ENCODE measurements around the gene NABP1.

The NABP1 gene

DNA sequence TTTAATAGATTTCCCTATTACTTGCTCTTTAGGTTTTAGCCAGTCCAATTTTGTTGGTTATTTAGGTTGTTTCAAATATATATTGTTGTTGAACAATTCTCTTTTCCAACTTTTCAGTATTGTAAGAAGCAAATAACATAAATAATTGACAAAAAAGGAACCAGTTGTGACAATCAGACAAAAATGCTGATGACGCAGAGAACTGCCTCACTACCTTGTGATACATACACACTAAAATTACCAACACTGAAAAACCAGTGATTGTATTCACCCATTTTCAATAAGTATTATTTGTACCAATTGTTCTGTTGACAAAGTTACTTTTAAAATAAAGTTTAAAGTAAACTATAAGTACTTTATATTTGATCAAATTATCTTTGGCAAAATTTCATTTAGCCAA lies 43.1 kb upstream of the NABP1 start:
- Histone ChIP-seq H3K9ac (ENCODE audit: low read length) (no peak overlapping the region), H3K4me1 (ENCODE audit: control insufficient read depth, low read depth, low read length) (peaks cover 6% of the 10 kb centered on the region), H3K4me2 (ENCODE audit: low read length) (no peak overlapping the region), H4K8ac (ENCODE audit: low read depth, low read length) (no peak overlapping the region), H2BK120ac (ENCODE audit: low read depth, low read length) (no peak overlapping the region), H3K79me2 (ENCODE audit: control insufficient read depth, insufficient read depth, low read length) (no peaks in the 10 kb centered on the region), H3K36me3 (ENCODE audit: control insufficient read depth, insufficient read depth, low read length) (no peaks in the 10 kb centered on the region), H3K27ac (ENCODE audit: low read depth, low read length) (no peak overlapping the region), H3K79me1 (ENCODE audit: low read length) (no peaks in the 10 kb centered on the region), H2BK5ac (ENCODE audit: low read length) (no peak overlapping the region), H2BK15ac (replicated peaks; ENCODE audit: low read depth) (no peak overlapping the region), H3K18ac (ENCODE audit: low read length) (no peak overlapping the region), H3K4ac (ENCODE audit: low read depth, low read length) (no peak overlapping the region), H3K4me3 (ENCODE audit: low read length) (no peak overlapping the region), H3K27me3 (ENCODE audit: insufficient read depth, low read length, poor library complexity) (no peaks in the 10 kb centered on the region), H3K23ac (ENCODE audit: low read length) (no peak overlapping the region), H3K56ac (ENCODE audit: low read length) (no peak overlapping the region), H2AK5ac (ENCODE audit: low read length) (no peak overlapping the region), H4K5ac (ENCODE audit: low read length) (no peak overlapping the region)
- no peak for DNase-seq
- no CpG with 5 or more reads among the region's 1 CpG for WGBS (ENCODE audit: extremely low coverage, insufficient coverage, low lambda C conversion rate)

DNA sequence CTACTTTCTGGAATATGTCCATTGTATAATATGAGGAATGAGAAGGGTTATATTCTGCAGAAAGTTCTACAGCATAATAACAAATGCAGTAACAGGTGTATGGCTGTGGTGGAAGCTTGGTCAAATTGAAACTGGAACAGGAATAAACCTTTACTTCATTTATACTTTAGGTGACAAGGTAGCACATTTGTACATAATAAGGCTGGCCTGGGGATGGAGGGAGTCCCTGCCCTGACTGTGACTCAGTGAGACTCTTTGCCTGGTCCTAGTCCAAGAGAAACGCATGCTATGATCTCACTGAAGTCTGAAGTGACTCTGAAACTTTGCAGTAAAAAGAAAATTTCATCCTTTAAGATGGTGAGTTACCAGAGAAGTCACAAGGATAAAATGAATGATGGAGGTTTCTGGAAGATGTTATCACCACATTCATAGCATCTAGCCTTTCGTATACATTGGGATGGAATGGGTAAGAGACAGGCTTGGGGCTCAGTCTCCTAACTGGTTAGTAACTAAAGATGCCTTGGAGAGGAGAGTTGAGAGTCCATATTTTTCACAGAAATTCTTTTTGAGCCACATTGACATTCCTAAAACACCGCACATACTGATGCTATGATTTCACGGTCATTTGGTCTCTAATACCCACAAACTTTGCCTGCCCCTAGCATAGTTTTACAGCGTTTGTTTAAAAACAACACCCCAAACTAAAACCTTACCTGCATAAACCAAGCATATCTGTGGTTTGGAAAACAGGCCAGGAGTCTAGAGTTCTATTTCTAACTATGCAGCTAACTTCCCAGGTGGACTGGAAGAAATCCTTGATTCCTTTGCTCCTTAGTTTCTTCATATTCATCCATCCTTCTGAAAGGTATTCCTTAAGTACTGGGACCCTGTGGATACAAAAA lies 42.4 kb upstream of the NABP1 start:
- WGBS (ENCODE audit: extremely low coverage, insufficient coverage, low lambda C conversion rate), result no CpG with 5 or more reads among the region's 5 CpGs
- H3K27ac ChIP-seq (ENCODE audit: low read depth, low read length), result no peak overlapping the region
- peaks cover 6% of the 10 kb centered on the region for H3K4me1 ChIP-seq (ENCODE audit: control insufficient read depth, low read depth, low read length)

GRCh38 chr2:191636235-191636543 lies 41.7 kb upstream of the NABP1 start:
- Histone ChIP-seq H2BK15ac (replicated peaks; ENCODE audit: low read depth) (no peak overlapping the region), H3K4me3 (ENCODE audit: low read length) (no peak overlapping the region), H2BK5ac (ENCODE audit: low read length) (no peak overlapping the region), H3K4ac (ENCODE audit: low read depth, low read length) (no peak overlapping the region), H3K79me2 (ENCODE audit: control insufficient read depth, insufficient read depth, low read length) (no peaks in the 10 kb centered on the region), H4K8ac (ENCODE audit: low read depth, low read length) (no peak overlapping the region), H4K5ac (ENCODE audit: low read length) (no peak overlapping the region), H3K4me1 (ENCODE audit: control insufficient read depth, low read depth, low read length) (peaks cover 6% of the 10 kb centered on the region), H3K56ac (ENCODE audit: low read length) (no peak overlapping the region), H3K27me3 (ENCODE audit: insufficient read depth, low read length, poor library complexity) (no peaks in the 10 kb centered on the region), H3K23ac (ENCODE audit: low read length) (no peak overlapping the region), H2AK5ac (ENCODE audit: low read length) (no peak overlapping the region), H3K27ac (ENCODE audit: low read depth, low read length) (no peak overlapping the region), H3K36me3 (ENCODE audit: control insufficient read depth, insufficient read depth, low read length) (no peaks in the 10 kb centered on the region), H2BK120ac (ENCODE audit: low read depth, low read length) (no peak overlapping the region), H3K4me2 (ENCODE audit: low read length) (no peak overlapping the region), H3K18ac (ENCODE audit: low read length) (no peak overlapping the region), H3K79me1 (ENCODE audit: low read length) (no peaks in the 10 kb centered on the region), H3K9ac (ENCODE audit: low read length) (no peak overlapping the region)
- DNase-seq, result peak; percentile 38

More for the DNA sequence above, 42.4 kb upstream of the NABP1 start:
- Histone ChIP-seq H3K79me2 (ENCODE audit: control insufficient read depth, insufficient read depth, low read length) (no peaks in the 10 kb centered on the region), H3K23ac (ENCODE audit: low read length) (no peak overlapping the region), H3K4ac (ENCODE audit: low read depth, low read length) (no peak overlapping the region), H3K56ac (ENCODE audit: low read length) (no peak overlapping the region), H3K79me1 (ENCODE audit: low read length) (no peaks in the 10 kb centered on the region), H2AK5ac (ENCODE audit: low read length) (no peak overlapping the region), H3K18ac (ENCODE audit: low read length) (no peak overlapping the region), H3K4me2 (ENCODE audit: low read length) (no peak overlapping the region), H3K4me3 (ENCODE audit: low read length) (no peak overlapping the region), H2BK15ac (replicated peaks; ENCODE audit: low read depth) (no peak overlapping the region), H2BK120ac (ENCODE audit: low read depth, low read length) (no peak overlapping the region), H3K9ac (ENCODE audit: low read length) (no peak overlapping the region), H3K27me3 (ENCODE audit: insufficient read depth, low read length, poor library complexity) (no peaks in the 10 kb centered on the region), H3K36me3 (ENCODE audit: control insufficient read depth, insufficient read depth, low read length) (no peaks in the 10 kb centered on the region), H2BK5ac (ENCODE audit: low read length) (no peak overlapping the region), H4K8ac (ENCODE audit: low read depth, low read length) (no peak overlapping the region), H4K5ac (ENCODE audit: low read length) (no peak overlapping the region)
- DNase-seq, result peak; percentile 30

DNA sequence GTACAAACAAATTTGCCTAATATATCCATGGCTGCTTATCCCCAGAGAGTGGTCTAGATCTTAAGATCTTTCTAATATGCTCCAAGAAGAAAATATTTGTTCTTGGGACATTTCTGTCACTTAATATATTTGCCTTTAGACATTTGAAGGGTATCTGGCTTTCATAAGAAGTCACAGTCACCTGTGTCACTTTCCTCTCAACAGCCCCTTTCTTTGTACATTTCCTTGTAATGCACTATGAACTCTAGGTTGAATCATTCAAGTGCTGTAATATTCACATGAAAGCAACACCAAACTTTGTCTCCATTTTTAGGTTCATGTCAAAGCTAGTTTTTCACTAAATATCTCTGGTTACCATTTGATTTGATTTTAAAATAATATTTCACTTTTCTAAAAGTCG lies 41.4 kb upstream of the NABP1 start:
- WGBS (ENCODE audit: extremely low coverage, insufficient coverage, low lambda C conversion rate), result no CpG with 5 or more reads among the region's 1 CpG
- Histone ChIP-seq H3K4me2 (ENCODE audit: low read length) (no peak overlapping the region), H3K18ac (ENCODE audit: low read length) (no peak overlapping the region), H4K5ac (ENCODE audit: low read length) (no peak overlapping the region), H3K9ac (ENCODE audit: low read length) (no peak overlapping the region), H2BK120ac (ENCODE audit: low read depth, low read length) (no peak overlapping the region), H4K8ac (ENCODE audit: low read depth, low read length) (no peak overlapping the region), H3K23ac (ENCODE audit: low read length) (no peak overlapping the region), H3K79me2 (ENCODE audit: control insufficient read depth, insufficient read depth, low read length) (no peaks in the 10 kb centered on the region), H3K36me3 (ENCODE audit: control insufficient read depth, insufficient read depth, low read length) (no peaks in the 10 kb centered on the region), H3K4me1 (ENCODE audit: control insufficient read depth, low read depth, low read length) (peaks cover 6% of the 10 kb centered on the region), H3K56ac (ENCODE audit: low read length) (no peak overlapping the region), H2AK5ac (ENCODE audit: low read length) (no peak overlapping the region), H3K27me3 (ENCODE audit: insufficient read depth, low read length, poor library complexity) (no peaks in the 10 kb centered on the region), H3K27ac (ENCODE audit: low read depth, low read length) (no peak overlapping the region), H2BK5ac (ENCODE audit: low read length) (no peak overlapping the region), H3K4ac (ENCODE audit: low read depth, low read length) (no peak overlapping the region), H3K4me3 (ENCODE audit: low read length) (no peak overlapping the region), H3K79me1 (ENCODE audit: low read length) (no peaks in the 10 kb centered on the region), H2BK15ac (replicated peaks; ENCODE audit: low read depth) (no peak overlapping the region)
- no peak for DNase-seq

GRCh38 chr2:191637182-191638078 lies 40.5 kb upstream of the NABP1 start:
- H3K4me2 ChIP-seq (ENCODE audit: low read length), result no peak overlapping the region
- no peak overlapping the region for H2BK120ac ChIP-seq (ENCODE audit: low read depth, low read length)
- H3K27ac ChIP-seq (ENCODE audit: low read depth, low read length), result no peak overlapping the region
- H3K4ac ChIP-seq (ENCODE audit: low read depth, low read length), result no peak overlapping the region
- H3K4me1 ChIP-seq (ENCODE audit: control insufficient read depth, low read depth, low read length), result peaks cover 6% of the 10 kb centered on the region
- H3K36me3 ChIP-seq (ENCODE audit: control insufficient read depth, insufficient read depth, low read length), result no peaks in the 10 kb centered on the region
- H3K27me3 ChIP-seq (ENCODE audit: insufficient read depth, low read length, poor library complexity), result no peaks in the 10 kb centered on the region
- H3K4me3 ChIP-seq (ENCODE audit: low read length), result no peak overlapping the region
- DNase-seq, result peak; percentile 21
- no CpG with 5 or more reads among the region's 6 CpGs for WGBS (ENCODE audit: extremely low coverage, insufficient coverage, low lambda C conversion rate)
- H3K9ac ChIP-seq (ENCODE audit: low read length), result no peak overlapping the region
- H2BK5ac ChIP-seq (ENCODE audit: low read length), result no peak overlapping the region
- H3K23ac ChIP-seq (ENCODE audit: low read length), result no peak overlapping the region
- H3K56ac ChIP-seq (ENCODE audit: low read length), result no peak overlapping the region
- no peak overlapping the region for H2AK5ac ChIP-seq (ENCODE audit: low read length)
- H3K79me1 ChIP-seq (ENCODE audit: low read length), result no peaks in the 10 kb centered on the region
- H3K79me2 ChIP-seq (ENCODE audit: control insufficient read depth, insufficient read depth, low read length), result no peaks in the 10 kb centered on the region
- no peak overlapping the region for H4K8ac ChIP-seq (ENCODE audit: low read depth, low read length)
- no peak overlapping the region for H3K18ac ChIP-seq (ENCODE audit: low read length)
- H2BK15ac ChIP-seq (replicated peaks; ENCODE audit: low read depth), result no peak overlapping the region
- no peak overlapping the region for H4K5ac ChIP-seq (ENCODE audit: low read length)
